A549 (cell line): ENCODE measurements around the gene CDC42BPB.

Experiments used
- BHLHE40 ChIP-seq: IDR thresholded peaks from 2 replicates; pipeline ENCODE4 v1.6.1; 2012; ENCODE audit warnings: low read depth, low read length, inconsistent platforms
- CHD2 ChIP-seq: fragments of 150-350 bp; IDR thresholded peaks from 2 replicates; pipeline ENCODE4 v1.6.1; 2014; ENCODE audit warnings: low read length; ENCODE audit not compliant: partially characterized antibody
- CTCF ChIP-seq: fragments of >200 bp; sonication (Bioruptor Twin); formaldehyde crosslinking; IDR thresholded peaks from 3 replicates; pipeline ENCODE4 v1.5.1; 2016
- EP300 ChIP-seq, 2 experiments: fragments of >200 bp; sonication (Bioruptor Twin); formaldehyde crosslinking; IDR thresholded peaks; 2 replicates in 1 of 2; 3 replicates in 1 of 2; pipeline ENCODE4 v1.6.1; 2016 to 2017
- HDAC2 ChIP-seq: fragments of 200-600 bp; sonication (generic); IDR thresholded peaks from 2 replicates; pipeline ENCODE4 v1.6.1; 2016
- MAZ ChIP-seq: fragments of 150-350 bp; IDR thresholded peaks from 2 replicates; pipeline ENCODE4 v1.6.1; 2014; ENCODE audit warnings: antibody characterized with exemption, low read depth, low read length, borderline replicate concordance
- POLR2A ChIP-seq: IDR thresholded peaks from 2 replicates; pipeline ENCODE4 v1.6.1; 2012; ENCODE audit warnings: mild to moderate bottlenecking, low read length
- RAD21 ChIP-seq, 2 experiments: fragments of >200 bp in 1 of 2; sonication (Bioruptor Twin) in 1 of 2; formaldehyde crosslinking in 1 of 2; IDR thresholded peaks in 1 of 2; conservative IDR thresholded peaks in 1 of 2; 2 replicates in 1 of 2; 3 replicates in 1 of 2; pipeline ENCODE4 v1.6.1; 2012 to 2018; ENCODE audit warnings: inconsistent platforms in 1 of 2
- RFX5 ChIP-seq: fragments of 450-650 bp; IDR thresholded peaks from 2 replicates; pipeline ENCODE4 v1.7.1; 2014; ENCODE audit warnings: antibody characterized with exemption, mild to moderate bottlenecking, moderate library complexity
- SMC3 ChIP-seq: fragments of >200 bp; sonication (Bioruptor Twin); formaldehyde crosslinking; IDR thresholded peaks from 3 replicates; pipeline ENCODE4 v1.6.1; 2018; ENCODE audit warnings: inconsistent platforms
- TF ChIP-seq, protein P1 (sequence below): fragments of 250-450 bp; sonication (Bioruptor Pico); IDR thresholded peaks from 2 replicates; pipeline ENCODE4 v1.5.0; 2021; ENCODE audit warnings: mild to moderate bottlenecking, moderate library complexity, borderline replicate concordance

GRCh38 chr14:102940729-102941362 is 116.5 kb downstream of the CDC42BPB start:
- no peak for TF ChIP-seq BHLHE40
- TF ChIP-seq CTCF: no peak
- TF ChIP-seq SMC3: no peak
- no peak for TF ChIP-seq EP300 (IDR thresholded peaks at IDR 0.05)
- TF ChIP-seq HDAC2: no peak
- no peak for TF ChIP-seq POLR2A
- no peak for TF ChIP-seq MAZ
- TF ChIP-seq, protein P1, sequence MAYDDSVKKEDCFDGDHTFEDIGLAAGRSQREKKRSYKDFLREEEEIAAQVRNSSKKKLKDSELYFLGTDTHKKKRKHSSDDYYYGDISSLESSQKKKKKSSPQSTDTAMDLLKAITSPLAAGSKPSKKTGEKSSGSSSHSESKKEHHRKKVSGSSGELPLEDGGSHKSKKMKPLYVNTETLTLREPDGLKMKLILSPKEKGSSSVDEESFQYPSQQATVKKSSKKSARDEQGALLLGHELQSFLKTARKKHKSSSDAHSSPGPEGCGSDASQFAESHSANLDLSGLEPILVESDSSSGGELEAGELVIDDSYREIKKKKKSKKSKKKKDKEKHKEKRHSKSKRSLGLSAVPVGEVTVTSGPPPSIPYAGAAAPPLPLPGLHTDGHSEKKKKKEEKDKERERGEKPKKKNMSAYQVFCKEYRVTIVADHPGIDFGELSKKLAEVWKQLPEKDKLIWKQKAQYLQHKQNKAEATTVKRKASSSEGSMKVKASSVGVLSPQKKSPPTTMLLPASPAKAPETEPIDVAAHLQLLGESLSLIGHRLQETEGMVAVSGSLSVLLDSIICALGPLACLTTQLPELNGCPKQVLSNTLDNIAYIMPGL: no peak
- TF ChIP-seq RFX5: no peak
- TF ChIP-seq RAD21 (conservative IDR thresholded peaks at IDR 0.05 in 1 of 2, IDR thresholded peaks at IDR 0.05 in 1 of 2): no peak
- TF ChIP-seq CHD2: no peak
